GM21723 (cell line): ENCODE results near the gene STEAP2.

Experiments
- ATAC-seq: cut with Tn5 transposase; IDR thresholded peaks from one replicate; pipeline ENCODE4 v1.9.1; 2021; ENCODE audit warnings: mild to moderate bottlenecking, moderate library complexity; ENCODE audit not compliant: unreplicated experiment

Gene STEAP2

GRCh38 chr7:90267263-90267858, 55.8 kb downstream of the STEAP2 start:
- ATAC-seq, result no peak

- no peak for ATAC-seq
Measured at GRCh38 chr7:90269163-90269562, 57.6 kb downstream of the STEAP2 start.

- no peak for ATAC-seq
Measured at GRCh38 chr7:90270431-90271178, 59.1 kb downstream of the STEAP2 start.

GRCh38 chr7:90271753-90272152, 60.2 kb downstream of the STEAP2 start:
- ATAC-seq, result no peak

GRCh38 chr7:90272242-90272641, 60.7 kb downstream of the STEAP2 start:
- no peak for ATAC-seq

GRCh38 chr7:90274161-90274560, 62.6 kb downstream of the STEAP2 start:
- ATAC-seq, result no peak

- no peak for ATAC-seq
Measured at GRCh38 chr7:90276033-90276728, 64.6 kb downstream of the STEAP2 start.
